ENCODE results near the gene SYNE2.

Gene SYNE2

DNA sequence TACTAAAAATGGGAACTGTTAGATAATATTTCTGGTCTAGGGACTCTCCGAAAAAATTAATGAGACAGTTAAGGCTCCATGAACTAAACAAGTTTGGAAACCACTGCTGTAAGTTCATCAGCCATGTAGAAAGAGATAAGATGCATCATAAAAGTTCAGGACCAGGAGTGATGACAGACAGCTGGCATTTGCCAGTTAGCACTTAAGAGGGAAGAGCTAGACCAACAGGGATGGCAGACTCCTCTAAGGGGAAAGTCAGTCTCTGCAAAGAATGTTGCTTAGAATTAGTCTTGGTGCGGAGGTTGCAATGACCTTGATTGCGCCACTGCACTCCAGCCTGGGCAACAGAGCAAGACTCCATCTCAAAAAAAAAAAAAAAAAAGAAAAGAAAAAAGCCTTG lies 129.4 kb downstream of the SYNE2 start:
- TF ChIP-seq, protein P1, sequence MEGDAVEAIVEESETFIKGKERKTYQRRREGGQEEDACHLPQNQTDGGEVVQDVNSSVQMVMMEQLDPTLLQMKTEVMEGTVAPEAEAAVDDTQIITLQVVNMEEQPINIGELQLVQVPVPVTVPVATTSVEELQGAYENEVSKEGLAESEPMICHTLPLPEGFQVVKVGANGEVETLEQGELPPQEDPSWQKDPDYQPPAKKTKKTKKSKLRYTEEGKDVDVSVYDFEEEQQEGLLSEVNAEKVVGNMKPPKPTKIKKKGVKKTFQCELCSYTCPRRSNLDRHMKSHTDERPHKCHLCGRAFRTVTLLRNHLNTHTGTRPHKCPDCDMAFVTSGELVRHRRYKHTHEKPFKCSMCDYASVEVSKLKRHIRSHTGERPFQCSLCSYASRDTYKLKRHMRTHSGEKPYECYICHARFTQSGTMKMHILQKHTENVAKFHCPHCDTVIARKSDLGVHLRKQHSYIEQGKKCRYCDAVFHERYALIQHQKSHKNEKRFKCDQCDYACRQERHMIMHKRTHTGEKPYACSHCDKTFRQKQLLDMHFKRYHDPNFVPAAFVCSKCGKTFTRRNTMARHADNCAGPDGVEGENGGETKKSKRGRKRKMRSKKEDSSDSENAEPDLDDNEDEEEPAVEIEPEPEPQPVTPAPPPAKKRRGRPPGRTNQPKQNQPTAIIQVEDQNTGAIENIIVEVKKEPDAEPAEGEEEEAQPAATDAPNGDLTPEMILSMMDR (conservative IDR thresholded peaks at IDR 0.05; ENCODE audit: low read length): no peak
- H3K4me3 ChIP-seq (ENCODE audit: low read length): no peak overlapping the region
- DNase-seq (ENCODE audit: low read depth): no peak

DNA sequence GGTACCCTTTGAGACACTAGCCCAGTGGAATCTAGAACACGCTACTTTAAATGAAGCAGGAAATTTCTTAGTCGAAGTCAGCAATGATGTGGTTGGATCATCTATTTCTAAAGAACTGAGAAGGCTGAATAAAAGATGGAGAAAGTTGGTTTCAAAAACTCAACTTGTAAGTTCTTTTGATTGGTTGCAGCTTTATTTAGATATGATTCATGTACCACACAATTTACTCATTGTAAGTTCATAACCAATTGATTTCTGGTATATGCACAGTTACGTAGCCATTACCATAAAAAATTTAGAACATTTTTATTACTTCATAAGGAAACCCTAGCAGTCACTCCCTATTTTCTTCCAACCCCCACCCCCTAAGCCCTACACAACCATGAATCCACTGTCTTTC lies 129.8 kb downstream of the SYNE2 start:
- no peak overlapping the region for H3K4me3 ChIP-seq (ENCODE audit: low read length)
- no peak for DNase-seq (ENCODE audit: low read depth)
- TF ChIP-seq, protein P1 (conservative IDR thresholded peaks at IDR 0.05; ENCODE audit: low read length): no peak

DNA sequence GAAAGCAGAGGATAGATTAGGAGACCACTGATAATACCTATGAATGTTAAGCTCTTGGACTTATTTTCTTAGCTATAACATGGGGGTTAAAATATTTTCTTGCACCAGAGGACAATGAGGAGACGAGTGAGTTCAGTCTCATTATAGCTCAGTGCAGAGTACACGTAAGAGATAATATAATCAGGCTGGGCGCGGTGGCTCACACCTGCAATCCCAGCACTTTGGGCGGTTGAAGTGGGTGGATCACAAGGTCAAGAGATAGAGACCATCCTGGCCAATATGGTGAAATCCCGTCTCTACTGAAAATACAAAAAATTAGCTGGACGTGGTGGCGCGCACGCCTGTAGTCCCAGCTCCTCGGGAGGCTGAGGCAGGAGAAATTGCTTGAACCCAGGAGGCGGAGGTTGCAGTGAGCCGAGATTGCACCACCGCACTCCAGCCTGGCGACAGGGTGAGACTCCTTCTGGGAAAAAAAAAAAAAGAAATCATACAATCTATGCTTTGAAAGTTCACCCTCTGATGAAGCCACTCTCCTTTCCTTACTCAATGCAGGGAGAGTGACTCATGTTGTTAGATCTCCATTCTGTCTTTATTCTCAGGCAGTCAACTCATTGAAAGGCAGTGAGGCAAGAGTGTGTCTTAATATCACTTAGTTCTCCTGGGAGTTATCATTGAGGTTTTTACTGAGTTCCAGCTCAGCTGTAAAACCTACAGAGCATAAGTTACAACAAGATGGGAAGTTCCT lies 134.2 kb downstream of the SYNE2 start:
- peak; percentile 82 for DNase-seq (ENCODE audit: low read depth)
- TF ChIP-seq, protein P1 (conservative IDR thresholded peaks at IDR 0.05; ENCODE audit: low read length): no peak

DNA sequence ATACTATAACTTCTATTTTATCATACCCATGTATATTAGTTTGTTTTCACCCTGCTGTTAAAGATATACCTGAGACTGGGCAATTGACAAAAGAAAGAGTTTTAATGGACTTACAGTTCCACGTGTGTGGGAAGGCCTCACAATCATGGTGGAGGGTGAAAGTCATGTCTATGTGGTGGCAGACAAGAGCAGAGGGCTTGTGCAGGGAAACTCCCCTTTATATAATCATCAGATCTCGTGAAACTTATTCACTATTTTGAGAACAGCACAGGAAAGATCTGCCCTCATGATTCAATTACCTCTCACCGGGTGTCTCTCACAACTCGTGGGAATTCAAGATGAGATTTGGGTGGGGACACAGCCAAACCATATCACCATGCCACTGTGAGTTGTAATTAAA lies 135.8 kb downstream of the SYNE2 start:
- H3K4me3 ChIP-seq (ENCODE audit: low read length): no peak overlapping the region
- TF ChIP-seq, protein P1 (conservative IDR thresholded peaks at IDR 0.05; ENCODE audit: low read length): no peak
- no peak for DNase-seq (ENCODE audit: low read depth)

More for the DNA sequence above, 134.2 kb downstream of the SYNE2 start:
- H3K4me3 ChIP-seq (ENCODE audit: low read length): no peak overlapping the region

DNA sequence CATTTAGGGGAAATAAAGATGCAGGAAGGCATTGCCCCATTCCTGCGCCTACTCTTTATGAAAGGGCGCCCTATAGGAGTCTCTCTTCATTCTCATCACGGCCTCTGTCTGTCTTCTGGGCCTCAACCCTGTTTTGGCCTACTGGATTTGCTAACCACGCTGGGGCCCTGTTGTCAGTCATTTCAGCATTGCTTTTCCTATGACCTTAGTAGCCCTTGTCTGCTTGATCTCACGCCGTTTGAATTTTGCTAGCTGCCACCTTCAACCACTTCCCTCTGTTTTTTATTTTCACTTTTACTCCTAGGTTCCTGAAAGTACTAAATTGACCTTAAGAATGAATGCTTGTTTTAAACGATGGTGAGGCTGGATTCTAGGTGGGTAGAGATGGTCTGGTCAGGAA lies 139.0 kb downstream of the SYNE2 start:
- TF ChIP-seq, protein P1 (conservative IDR thresholded peaks at IDR 0.05; ENCODE audit: low read length): no peak
- DNase-seq (ENCODE audit: low read depth): no peak
- H3K4me3 ChIP-seq (ENCODE audit: low read length): no peak overlapping the region

DNA sequence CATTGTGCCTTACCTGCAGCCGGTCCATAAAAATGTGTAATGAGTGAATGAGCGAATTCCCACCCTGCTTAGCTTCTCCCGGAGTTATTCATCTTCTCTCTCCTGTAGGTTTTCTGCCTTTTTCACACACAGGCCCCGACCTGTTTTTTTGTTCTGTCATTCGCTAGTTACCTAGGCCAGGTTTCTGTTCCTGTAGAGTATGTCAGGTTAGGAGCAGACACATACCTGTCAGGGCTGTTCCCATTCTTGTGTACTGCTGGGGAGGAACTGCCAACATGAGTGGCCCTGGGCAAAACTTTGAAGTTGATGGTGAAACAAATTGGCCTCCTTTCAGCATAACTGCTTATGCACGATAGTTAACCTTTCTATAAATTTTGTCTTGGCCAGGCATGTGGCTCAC lies 140.1 kb downstream of the SYNE2 start:
- TF ChIP-seq, protein P1 (conservative IDR thresholded peaks at IDR 0.05; ENCODE audit: low read length): no peak
- DNase-seq (ENCODE audit: low read depth): no peak
- H3K4me3 ChIP-seq (ENCODE audit: low read length): no peak overlapping the region

DNA sequence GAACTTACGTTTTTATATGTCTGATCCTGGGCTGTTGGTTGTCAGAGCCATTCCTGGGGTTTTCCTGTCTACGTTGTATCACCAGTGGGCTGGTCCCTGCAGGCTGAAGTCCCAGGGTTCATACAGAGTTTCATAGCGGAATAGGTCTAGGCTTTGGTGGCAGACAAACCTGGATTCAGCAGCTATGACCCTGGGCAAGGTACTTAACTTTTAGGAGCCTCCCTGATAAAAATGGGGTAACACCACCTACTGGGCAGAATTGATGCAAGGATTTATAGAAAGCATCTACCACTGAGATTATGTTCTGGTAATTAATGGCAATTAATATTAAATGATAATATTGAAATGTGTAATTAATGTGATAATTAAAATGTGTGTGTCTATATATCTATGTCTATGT lies 141.2 kb downstream of the SYNE2 start:
- no peak for DNase-seq (ENCODE audit: low read depth)
- TF ChIP-seq, protein P1 (conservative IDR thresholded peaks at IDR 0.05; ENCODE audit: low read length): peak; percentile 26; the same call in 1 of the 2 replicates
- H3K4me3 ChIP-seq (ENCODE audit: low read length): no peak overlapping the region

Data from AG10803 (cell line).